ENCODE results near the gene MS4A8. TPM values are rescaled to one million over a fixed set of nuclear protein-coding genes. Genes with fewer than 3 reads are reported as not detected.

MS4A8 gene
- total RNA-seq, 1 donor from 2014 or later = not detected

DNA sequence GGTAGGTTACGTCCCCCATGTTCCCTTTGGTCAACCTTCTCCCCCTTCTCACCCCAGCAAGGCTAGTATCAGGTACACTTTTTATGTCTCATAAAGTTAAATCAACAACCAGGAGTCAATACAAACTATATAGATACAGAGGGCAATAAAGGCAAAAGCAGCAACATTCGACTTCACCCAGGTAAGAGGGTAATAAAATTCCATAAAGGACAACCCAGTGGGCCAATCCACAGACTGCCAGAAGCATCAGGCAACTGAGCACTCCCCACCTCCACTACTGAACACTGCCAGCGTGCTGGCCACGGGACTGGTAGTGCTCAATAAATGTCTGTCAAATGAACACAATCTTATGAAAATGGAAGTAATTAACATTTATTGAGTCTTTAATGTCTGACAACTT is 20.0 kb downstream of the MS4A8 start:
- Histone ChIP-seq H3K9me3 (ENCODE audit: insufficient read depth, low read depth, low read length) (peaks cover 2% of the 10 kb centered on the region), H2AFZ (ENCODE audit: low read depth, low read length) (no peak overlapping the region), H3K4me2 (ENCODE audit: low read length) (no peak overlapping the region), H3K27me3 (ENCODE audit: insufficient read depth, low read length) (no peaks in the 10 kb centered on the region), H3K27ac (ENCODE audit: low read depth, low read length) (no peak overlapping the region), H3K4me1 (ENCODE audit: insufficient read depth, low read length) (no peaks in the 10 kb centered on the region), H3K36me3 (ENCODE audit: insufficient read depth, low read length) (no peaks in the 10 kb centered on the region), H3K4me3 (ENCODE audit: insufficient read depth, low read depth, low read length) (no peak overlapping the region), H3K79me2 (ENCODE audit: insufficient read depth, low read length) (no peaks in the 10 kb centered on the region), H3K9ac (ENCODE audit: low read length) (no peak overlapping the region), H4K20me1 (ENCODE audit: insufficient read depth, low read length) (no peaks in the 10 kb centered on the region)
- no peaks in the 10 kb centered on the region for H3K36me3 Mint-ChIP-seq (ENCODE audit: low read depth, unreplicated experiment)
- FAIRE-seq (no peak), DNase-seq (ENCODE audit: low read depth) (no peak)
- no peaks in the 10 kb centered on the region for H3K4me1 Mint-ChIP-seq (ENCODE audit: low read depth, unreplicated experiment)
- H3K9me3 Mint-ChIP-seq (ENCODE audit: unreplicated experiment) = peaks cover 9% of the 10 kb centered on the region
- H3K27ac Mint-ChIP-seq (ENCODE audit: unreplicated experiment) = no peak overlapping the region
- H3K27me3 Mint-ChIP-seq (ENCODE audit: low read depth, unreplicated experiment) = peaks cover 30% of the 10 kb centered on the region
- H3K4me3 Mint-ChIP-seq (ENCODE audit: unreplicated experiment) = no peak overlapping the region
- TF ChIP-seq, protein P1, sequence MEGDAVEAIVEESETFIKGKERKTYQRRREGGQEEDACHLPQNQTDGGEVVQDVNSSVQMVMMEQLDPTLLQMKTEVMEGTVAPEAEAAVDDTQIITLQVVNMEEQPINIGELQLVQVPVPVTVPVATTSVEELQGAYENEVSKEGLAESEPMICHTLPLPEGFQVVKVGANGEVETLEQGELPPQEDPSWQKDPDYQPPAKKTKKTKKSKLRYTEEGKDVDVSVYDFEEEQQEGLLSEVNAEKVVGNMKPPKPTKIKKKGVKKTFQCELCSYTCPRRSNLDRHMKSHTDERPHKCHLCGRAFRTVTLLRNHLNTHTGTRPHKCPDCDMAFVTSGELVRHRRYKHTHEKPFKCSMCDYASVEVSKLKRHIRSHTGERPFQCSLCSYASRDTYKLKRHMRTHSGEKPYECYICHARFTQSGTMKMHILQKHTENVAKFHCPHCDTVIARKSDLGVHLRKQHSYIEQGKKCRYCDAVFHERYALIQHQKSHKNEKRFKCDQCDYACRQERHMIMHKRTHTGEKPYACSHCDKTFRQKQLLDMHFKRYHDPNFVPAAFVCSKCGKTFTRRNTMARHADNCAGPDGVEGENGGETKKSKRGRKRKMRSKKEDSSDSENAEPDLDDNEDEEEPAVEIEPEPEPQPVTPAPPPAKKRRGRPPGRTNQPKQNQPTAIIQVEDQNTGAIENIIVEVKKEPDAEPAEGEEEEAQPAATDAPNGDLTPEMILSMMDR (IDR thresholded peaks at IDR 0.05; ENCODE audit: insufficient read depth, low read depth, low read length) = no peak
- TF ChIP-seq EZH2 (IDR thresholded peaks at IDR 0.05; ENCODE audit: insufficient read depth, low read length) = no peak

DNA sequence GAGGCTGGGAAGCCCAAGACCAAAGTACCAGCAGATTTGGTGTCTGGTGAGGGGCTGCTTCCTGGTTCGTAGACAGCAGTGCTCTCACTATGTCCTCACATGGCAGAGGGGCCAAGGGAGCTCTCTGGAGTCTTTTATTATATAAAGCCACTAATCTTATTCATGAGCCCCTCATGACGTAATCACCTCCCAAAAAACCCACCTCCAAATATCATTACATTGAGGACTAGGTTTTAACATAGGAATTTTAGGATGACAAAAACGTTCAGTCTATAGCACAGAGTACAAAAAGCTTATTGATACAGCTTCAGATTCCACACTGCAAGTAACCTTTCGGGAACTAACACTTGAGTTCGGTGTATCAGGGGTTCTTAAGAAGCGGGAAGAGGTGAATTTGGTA is 21.0 kb downstream of the MS4A8 start:
- Histone ChIP-seq H3K4me3 (ENCODE audit: insufficient read depth, low read depth, low read length) (no peak overlapping the region), H2AFZ (ENCODE audit: low read depth, low read length) (no peak overlapping the region), H3K27ac (ENCODE audit: low read depth, low read length) (no peak overlapping the region), H3K4me1 (ENCODE audit: insufficient read depth, low read length) (no peaks in the 10 kb centered on the region), H3K36me3 (ENCODE audit: insufficient read depth, low read length) (no peaks in the 10 kb centered on the region), H3K4me2 (ENCODE audit: low read length) (no peak overlapping the region), H3K27me3 (ENCODE audit: insufficient read depth, low read length) (no peaks in the 10 kb centered on the region), H3K79me2 (ENCODE audit: insufficient read depth, low read length) (no peaks in the 10 kb centered on the region), H4K20me1 (ENCODE audit: insufficient read depth, low read length) (no peaks in the 10 kb centered on the region), H3K9me3 (ENCODE audit: insufficient read depth, low read depth, low read length) (peaks cover 2% of the 10 kb centered on the region), H3K9ac (ENCODE audit: low read length) (no peak overlapping the region)
- FAIRE-seq = no peak
- peaks cover 9% of the 10 kb centered on the region for H3K9me3 Mint-ChIP-seq (ENCODE audit: unreplicated experiment)
- DNase-seq (ENCODE audit: low read depth) = no peak
- H3K4me1 Mint-ChIP-seq (ENCODE audit: low read depth, unreplicated experiment) = no peaks in the 10 kb centered on the region
- no peak overlapping the region for H3K4me3 Mint-ChIP-seq (ENCODE audit: unreplicated experiment)
- H3K36me3 Mint-ChIP-seq (ENCODE audit: low read depth, unreplicated experiment) = no peaks in the 10 kb centered on the region
- H3K27ac Mint-ChIP-seq (ENCODE audit: unreplicated experiment) = no peak overlapping the region
- H3K27me3 Mint-ChIP-seq (ENCODE audit: low read depth, unreplicated experiment) = peaks cover 31% of the 10 kb centered on the region
- no peak for TF ChIP-seq EZH2 (IDR thresholded peaks at IDR 0.05; ENCODE audit: insufficient read depth, low read length)
- TF ChIP-seq, protein P1 (IDR thresholded peaks at IDR 0.05; ENCODE audit: insufficient read depth, low read depth, low read length) = no peak

DNA sequence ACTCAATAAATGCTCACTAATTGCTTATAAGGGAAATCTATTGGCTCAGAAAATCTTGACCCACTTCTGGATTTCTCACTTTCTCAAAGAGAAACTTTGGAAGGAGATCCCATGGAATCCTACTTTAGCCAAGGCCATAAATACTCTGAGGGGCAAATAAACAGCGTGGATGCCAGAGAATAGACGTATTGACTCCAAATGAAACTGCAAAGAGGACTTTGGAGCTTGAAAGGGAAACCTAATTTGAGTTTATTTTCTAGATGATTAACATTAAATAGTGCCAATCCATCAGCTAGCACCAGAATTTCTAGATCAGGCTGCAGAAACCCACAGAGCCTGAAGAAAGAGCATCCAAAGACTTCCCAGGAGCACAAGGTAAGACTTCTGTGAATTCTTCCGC is 25.0 kb downstream of the MS4A8 start, which contains the start of gene MS4A18:
Gene MS4A18 (plus strand): TSS at position 301 of the 400 bp plus-strand sequence.
- FAIRE-seq (no peak), DNase-seq (ENCODE audit: low read depth) (no peak)
- Histone ChIP-seq H3K27me3 (ENCODE audit: insufficient read depth, low read length) (peaks cover 2% of the 10 kb centered on the region), H3K79me2 (ENCODE audit: insufficient read depth, low read length) (no peaks in the 10 kb centered on the region), H4K20me1 (ENCODE audit: insufficient read depth, low read length) (no peaks in the 10 kb centered on the region), H2AFZ (ENCODE audit: low read depth, low read length) (no peak within 1 kb of the TSS), H3K4me3 (ENCODE audit: insufficient read depth, low read depth, low read length) (no peak within 1 kb of the TSS), H3K9me3 (ENCODE audit: insufficient read depth, low read depth, low read length) (no peaks in the 10 kb centered on the region), H3K4me1 (ENCODE audit: insufficient read depth, low read length) (no peaks in the 10 kb centered on the region), H3K36me3 (ENCODE audit: insufficient read depth, low read length) (no peaks in the 10 kb centered on the region), H3K9ac (ENCODE audit: low read length) (no peak within 1 kb of the TSS), H3K4me2 (ENCODE audit: low read length) (no peak within 1 kb of the TSS), H3K27ac (ENCODE audit: low read depth, low read length) (no peak within 1 kb of the TSS)
- no peaks in the 10 kb centered on the region for H3K4me1 Mint-ChIP-seq (ENCODE audit: low read depth, unreplicated experiment)
- H3K27me3 Mint-ChIP-seq (ENCODE audit: low read depth, unreplicated experiment) = peaks cover 41% of the 10 kb centered on the region
- H3K4me3 Mint-ChIP-seq (ENCODE audit: unreplicated experiment) = no peak within 1 kb of the TSS
- H3K9me3 Mint-ChIP-seq (ENCODE audit: unreplicated experiment) = peaks cover 6% of the 10 kb centered on the region
- H3K36me3 Mint-ChIP-seq (ENCODE audit: low read depth, unreplicated experiment) = no peaks in the 10 kb centered on the region
- H3K27ac Mint-ChIP-seq (ENCODE audit: unreplicated experiment) = no peak within 1 kb of the TSS
- TF ChIP-seq, protein P1 (IDR thresholded peaks at IDR 0.05; ENCODE audit: insufficient read depth, low read depth, low read length) = no peak
- TF ChIP-seq EZH2 (IDR thresholded peaks at IDR 0.05; ENCODE audit: insufficient read depth, low read length) = no peak

Data from astrocyte (in vitro differentiated cells and primary cell).